HL-60/S4 (cell line): ENCODE results near the gene EFNB2.

Experiments used
- in situ Hi-C: fragments of 300-500 bp; cut with MboI; formaldehyde crosslinking; loops from 2 replicates; pipeline ENCODE4 v1.14.3; 2022; ENCODE audit warnings: low sequenced_read_pairs

EFNB2 gene, protein sequence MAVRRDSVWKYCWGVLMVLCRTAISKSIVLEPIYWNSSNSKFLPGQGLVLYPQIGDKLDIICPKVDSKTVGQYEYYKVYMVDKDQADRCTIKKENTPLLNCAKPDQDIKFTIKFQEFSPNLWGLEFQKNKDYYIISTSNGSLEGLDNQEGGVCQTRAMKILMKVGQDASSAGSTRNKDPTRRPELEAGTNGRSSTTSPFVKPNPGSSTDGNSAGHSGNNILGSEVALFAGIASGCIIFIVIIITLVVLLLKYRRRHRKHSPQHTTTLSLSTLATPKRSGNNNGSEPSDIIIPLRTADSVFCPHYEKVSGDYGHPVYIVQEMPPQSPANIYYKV

DNA sequence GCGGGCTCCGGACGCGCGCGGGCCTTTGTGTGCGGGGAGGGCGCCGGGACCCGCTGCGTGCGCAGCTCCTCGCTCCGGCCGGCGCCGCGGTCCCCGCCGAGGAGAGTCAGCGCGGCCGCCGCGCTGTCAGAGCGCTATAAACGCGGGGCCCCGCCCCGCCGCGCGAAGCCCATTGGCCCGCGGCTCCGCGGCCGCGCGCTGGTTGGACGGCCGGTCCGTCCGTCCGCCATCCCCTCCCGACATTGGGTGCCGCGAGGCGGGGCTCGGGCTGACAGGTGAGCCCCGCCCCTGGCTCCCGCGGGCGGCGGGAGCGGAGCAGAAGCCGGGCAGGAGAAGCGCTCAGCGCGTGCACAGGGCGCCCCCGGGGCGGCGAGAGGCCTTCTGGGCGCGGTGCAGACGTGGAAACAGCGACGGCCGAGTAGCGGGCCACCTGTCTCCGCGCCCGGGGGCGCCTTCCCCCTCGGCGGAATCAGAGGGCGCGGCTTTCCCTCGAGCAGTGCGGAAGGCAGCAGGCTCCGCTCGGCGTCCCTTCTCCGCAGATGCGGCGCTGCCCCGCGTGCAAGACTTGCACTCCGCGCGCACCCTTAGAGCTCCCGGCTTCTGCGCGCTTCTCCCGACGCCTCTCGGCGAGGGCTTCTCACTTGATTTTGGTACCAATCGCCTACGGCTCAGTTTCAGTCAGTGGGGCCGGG, at the start of gene EFNB2:
TSS of gene EFNB2 (minus strand) at position 111 of the 692 bp plus-strand sequence. CDS start 698 bp downstream, outside the sequence.
- in situ Hi-C loops: no loop called here

DNA sequence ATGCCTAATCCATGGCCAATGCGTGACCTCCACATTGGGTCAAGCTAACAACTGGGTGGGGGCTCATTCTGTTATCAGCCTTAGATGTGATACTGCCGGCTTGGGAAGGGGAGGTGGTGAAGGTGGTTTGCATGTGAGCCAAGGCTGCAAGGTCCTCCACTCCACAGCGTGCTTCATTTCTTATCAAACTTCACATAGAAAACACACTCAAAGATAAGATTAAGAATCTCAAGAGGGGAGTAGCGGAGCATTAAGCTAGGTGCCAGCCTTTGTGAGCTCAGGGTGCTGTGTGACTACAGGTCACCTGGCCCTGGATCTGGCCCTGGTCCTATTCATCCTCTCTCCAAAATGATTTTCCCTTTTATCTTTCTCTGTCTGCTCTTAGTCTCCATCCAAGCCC, 45.8 kb upstream of the EFNB2 start:
- in situ Hi-C loops: no loop called here

DNA sequence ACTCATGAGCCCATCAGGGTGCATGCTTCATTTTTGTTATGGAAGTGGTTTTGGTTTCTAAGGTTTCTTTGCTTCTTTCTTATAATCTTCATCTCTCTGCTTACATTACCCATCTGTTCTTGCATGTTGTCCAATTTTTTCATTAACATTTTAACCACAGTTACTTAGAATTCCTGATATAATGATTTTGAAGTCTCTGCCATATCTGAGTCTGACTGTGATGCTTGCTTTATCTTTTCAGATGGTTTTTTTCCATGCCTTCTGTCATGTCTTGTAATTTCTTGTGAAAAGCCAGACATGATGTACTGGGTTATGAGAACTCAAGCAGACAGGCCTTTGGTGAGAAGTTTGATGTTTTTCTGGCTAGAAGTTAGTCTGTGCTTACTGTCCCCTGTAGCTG, 40.4 kb upstream of the EFNB2 start:
- in situ Hi-C loops: no loop called here

DNA sequence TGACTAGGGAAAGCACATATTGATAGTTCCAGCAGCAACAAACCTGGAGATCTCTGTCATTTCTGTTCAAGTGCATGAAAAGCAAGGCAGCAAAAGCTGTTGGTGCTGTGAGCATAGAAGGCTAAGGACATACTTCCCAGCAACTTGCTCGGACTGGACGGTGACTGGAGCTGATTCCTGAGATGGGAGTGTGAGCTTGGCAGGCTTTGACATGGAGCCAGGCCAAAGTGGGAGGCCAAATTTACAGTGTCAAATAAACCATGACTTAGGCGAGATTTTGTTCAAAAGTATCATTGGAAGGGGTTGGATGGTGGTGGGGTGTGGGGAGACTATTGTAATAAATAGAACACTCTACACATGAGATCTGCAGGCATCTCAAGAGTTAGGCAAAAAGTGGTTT, 38.4 kb upstream of the EFNB2 start:
- in situ Hi-C loops: no loop called here

DNA sequence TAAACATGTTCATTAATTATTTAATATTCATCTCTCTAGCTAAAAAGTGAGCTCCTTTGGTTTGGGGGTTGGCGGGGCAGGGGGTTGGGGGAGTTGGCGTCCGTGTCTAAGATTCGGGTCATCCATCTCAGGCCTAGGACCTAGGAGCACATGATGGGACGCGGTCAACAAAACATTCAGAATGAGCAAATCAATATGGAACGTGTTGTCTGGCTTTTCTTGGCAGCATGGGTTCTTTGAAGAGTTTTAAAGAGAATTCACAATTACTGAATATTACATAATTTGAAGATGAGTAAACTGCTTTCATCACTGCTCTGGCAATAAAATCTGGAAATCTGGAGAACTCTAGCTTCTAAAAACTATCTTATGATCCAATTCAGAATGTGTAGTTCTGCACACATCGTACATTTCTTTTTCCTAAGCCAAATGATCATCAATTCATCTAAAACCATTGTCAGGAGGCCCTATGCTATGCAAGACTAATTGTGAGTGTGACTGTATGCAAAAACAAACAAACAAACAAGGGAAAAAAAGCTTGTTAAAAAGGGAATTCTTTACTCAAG, 37.9 kb upstream of the EFNB2 start:
- in situ Hi-C loops: no loop called here

DNA sequence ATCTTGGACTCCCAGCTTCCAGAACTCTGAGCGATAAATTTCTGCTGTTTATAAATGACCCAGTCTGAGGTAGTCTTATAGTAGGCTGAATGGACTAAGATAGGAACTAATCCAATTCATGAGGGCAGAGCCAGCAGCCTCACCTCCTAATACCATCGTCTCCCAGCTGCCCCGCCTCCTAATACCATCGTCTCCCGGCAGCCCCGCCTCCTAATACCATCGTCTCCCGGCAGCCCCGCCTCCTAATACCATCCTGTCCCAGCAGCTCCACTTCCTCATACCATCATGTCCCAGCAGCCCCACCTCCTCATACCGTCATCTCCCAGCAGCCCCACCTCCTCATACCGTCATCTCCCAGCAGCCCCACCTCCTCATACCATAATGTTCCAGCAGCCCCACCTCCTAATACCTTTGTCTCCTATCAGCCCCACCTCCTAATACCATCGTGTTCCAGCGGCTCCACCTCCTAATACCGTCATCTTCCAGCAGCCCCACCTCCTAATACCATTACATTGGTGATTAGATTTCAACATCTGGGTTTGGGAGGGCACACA, 34.9 kb upstream of the EFNB2 start:
- in situ Hi-C loops: no loop called here

DNA sequence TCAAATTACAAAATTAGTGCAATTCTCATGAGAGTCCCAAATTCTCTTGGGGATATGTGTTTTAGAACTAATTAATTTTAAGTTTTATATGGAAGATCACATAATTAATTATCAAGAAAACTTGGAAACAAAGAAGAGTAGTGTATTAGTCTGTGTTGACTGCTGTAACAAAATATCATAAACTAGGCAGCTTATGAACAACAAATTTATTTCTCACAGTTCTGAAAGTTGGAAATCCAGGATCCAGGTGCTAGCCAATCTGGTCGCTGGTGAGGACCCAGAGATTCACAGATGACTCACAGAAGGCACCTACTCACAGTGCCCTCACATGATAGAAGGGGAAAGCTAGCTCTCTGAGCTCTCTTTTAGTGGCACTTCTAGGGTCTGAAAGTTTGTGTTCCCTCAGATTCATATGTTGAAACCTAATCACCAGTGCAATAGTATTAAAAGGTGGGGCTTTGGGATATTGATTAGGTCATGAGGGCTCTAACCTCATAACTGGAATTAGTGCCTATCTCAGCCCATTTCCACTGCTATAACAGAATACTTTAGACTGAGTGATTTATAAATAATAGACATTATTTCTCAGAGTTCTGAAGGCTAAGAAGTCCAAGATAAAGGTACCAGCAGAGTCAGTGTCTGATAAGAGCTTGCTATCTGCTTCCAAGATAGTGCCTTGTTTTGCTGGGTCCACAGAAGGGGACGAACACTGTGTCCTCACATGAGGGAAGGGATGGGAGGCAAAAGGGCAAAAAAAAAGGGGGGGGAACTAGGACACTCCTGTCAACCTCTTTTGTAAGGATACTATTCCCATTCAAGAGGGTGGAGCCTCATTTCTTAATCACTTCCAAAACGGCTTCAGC, 34.0 kb upstream of the EFNB2 start:
- in situ Hi-C loops: no loop called here

DNA sequence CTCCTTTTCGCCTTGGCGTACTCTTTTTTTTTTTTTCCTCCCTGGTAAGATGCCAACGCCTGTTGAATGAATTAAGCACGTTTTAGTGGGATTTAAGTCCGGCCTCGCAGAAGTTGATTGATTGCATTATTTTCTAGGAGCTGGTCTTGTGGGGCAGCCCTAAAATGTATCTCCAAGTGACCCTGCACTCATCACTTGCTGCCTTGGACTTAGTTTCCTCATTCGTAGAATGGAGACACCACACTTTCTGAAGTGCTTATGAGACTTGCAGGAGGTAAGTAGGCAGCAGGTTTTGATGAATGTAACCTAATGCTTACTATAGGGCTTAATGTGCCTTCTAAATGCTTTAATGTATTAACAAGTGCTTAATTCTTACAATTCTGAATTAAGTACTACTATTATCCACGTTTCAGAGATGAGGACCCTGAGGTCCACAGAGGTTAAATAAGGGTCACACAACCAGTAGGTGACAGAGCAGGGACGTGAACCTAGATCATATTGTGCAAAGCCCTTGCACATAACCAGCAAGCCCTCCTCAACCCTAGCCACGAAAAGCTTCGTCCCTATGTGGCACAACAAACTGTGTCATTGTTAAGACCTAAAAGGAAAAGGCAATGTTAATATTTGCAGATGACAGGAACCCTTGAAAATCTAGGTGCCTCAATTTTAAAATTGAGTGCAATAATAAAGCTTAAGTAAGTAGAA, 33.0 kb upstream of the EFNB2 start:
- in situ Hi-C loops: no loop called here

DNA sequence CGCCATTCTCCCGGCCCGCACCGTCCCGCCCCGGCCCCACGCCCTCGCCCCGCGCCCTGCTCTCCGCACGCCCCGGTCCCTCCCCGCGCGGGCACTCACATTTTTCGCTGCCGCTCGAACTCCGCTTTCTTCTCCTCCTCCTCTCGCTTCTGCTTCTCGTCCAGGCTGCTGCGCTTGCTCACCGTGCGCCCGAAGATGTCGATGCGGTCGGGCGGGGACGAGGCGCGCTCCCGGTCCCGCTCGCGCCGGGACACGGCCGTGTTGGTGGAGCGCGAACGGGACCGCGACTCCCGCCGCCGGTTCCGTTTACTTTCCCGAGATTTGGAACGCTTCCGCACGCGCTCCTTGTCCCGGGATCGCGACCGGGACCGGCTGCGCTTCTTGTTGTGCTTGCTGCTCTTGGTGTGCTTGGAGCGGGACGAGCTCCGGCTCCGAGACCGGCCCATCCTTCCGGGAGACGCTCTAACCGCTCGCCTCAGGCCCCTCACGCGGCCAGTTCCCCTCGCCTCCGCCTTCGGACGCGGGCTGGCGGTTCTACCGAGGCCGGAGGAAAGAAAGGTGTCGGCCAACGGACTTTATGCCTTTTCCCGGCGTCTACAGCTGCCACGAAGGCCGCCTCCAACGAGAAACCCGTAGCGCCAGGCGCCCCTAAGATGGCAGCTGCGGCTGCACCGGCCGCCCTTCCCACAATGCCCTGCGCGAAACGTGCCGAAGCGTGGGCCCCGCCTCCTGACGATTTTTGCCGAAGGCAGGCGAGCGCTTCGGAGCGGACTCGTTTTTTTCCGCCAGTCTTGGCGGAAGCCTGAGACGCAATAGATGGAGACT, 32.2 kb upstream of the EFNB2 start, which contains the start of gene ARGLU1:
TSS of gene ARGLU1 (minus strand) at position 664 of the 825 bp plus-strand sequence. CDS start at position 446, 218 bp downstream.
- in situ Hi-C loops: no loop called here

DNA sequence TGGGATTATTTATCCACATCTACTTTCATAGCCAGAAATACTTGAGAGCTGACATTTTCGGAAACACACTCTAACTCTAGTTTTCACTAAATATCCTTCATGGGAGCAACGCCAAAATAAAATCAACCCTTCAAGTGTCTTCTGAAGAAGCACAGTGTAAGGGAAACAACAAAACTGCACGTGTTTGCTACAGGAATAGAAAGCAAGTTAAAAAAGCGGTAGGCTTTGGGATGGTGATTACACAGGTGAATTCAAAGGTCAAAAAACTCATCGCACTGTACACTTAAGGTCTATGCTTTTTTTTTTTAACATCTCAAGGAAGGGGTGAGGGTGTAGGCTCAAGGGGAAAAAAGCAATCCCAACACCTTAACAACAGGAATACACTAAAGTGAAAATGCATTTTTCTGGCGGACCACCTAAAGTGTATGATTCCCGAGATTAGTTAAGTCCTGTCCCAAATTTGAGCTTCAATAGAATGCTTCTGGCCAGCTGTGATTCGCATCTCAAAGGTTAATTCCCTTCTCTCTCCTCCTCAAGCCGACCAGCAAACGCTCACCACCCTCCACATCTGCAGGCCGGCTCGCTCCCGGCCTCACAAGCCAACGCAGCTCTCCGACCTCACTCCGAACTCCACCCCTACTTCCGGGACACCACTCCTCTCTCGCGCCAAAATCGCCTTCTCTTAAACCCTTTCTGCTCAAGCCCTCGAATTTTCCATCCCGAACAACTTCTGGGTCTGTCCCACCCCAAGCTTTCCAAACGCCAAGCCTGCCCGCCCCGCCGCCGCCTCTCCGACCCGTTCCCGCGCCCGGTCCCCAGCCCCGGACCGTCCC, 31.4 kb upstream of the EFNB2 start:
- in situ Hi-C loops: no loop called here

DNA sequence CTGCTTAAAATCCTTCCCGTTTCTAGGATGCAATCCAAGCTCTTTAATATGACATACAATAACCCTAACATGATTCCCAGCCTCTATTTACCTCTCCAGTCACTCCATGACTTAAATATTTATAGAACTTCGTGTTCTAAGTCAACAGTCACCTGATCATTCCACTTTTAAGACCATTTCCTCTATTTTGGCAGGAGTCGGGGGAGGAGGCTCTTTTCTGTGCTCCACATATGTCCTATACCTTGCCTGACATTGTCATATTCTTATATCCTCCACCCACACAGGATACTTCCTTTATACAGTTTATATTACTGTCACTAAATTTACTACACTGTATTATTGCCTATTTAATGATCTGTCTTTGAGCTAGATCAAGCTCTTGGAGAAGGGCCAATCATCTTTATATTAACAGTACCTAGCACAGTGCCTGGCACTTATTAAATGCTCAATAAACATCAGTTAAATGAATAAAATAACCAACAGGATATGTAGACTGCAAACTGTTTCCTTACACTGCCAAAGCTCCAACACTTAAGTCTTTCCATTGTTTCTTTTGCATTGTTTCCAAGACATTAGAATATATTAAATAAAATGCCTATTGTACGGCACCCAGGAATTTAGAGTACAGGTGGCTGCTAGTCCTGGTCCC, 29.8 kb upstream of the EFNB2 start:
- in situ Hi-C loops: no loop called here

DNA sequence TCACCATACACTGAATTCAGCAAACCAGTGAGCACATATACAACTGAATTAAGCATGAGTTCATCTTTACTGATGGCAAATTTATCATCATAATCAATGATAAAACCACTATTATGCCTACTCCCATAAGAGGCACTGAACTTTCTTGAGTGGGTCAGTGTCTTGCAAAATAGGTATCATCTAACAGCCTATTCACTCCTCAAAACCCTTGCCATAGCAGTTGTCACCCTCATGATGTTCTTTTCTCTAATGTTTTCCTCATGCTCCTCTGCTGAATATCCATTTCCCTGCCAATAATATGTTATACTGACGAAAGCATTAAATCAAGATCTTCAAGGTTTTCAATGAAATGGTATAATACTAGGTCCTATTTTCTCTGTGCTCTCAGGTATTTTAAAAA, 26.8 kb upstream of the EFNB2 start:
- in situ Hi-C loops: no loop called here

DNA sequence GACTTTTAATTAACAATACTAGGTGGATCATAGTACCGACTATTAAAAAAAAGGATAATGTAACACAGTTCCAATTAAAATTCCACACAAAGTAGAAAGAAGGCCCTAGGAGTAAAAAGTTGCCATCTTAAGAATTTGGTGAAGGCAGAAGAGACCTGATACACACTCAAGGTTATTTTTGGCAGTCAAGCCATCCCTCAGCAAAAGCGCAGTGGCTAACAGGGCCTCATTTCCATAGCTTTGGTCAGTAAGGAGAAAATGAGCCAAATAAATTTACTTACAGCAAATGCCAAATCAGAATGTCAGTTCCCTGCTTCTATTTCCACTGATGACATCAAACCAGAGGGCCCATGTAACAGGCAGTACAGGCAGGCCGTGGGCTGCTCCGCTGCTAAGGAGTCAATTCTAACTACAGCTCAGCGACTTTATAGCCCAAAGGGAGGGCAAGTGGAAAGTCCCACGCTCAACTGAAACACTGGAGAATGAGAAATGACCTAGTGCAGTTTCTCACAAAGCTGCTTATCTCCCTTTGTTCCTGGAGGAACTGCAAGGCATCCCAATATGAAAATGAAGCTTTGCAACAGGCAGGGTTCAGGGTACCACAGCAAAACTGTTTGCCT, 26.2 kb upstream of the EFNB2 start:
- in situ Hi-C loops: no loop called here

DNA sequence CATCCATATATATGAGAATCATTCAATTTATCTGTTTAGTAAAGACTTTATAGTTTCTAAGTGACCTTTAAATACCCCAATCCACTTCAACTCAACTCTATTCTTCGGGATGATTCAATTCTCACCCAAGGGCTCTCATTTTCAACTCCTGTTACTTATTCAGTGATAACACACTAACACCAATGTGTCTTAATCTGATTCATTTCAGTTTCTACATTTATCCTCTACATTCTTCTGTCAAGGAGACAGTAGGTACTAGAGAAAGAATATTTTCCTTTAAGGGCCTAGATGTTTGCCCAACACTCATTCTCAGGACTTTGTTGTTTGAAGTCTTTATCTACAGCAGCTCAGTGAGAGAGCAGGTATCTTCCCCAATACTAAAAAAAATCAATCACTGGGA, 25.4 kb upstream of the EFNB2 start:
- in situ Hi-C loops: no loop called here

DNA sequence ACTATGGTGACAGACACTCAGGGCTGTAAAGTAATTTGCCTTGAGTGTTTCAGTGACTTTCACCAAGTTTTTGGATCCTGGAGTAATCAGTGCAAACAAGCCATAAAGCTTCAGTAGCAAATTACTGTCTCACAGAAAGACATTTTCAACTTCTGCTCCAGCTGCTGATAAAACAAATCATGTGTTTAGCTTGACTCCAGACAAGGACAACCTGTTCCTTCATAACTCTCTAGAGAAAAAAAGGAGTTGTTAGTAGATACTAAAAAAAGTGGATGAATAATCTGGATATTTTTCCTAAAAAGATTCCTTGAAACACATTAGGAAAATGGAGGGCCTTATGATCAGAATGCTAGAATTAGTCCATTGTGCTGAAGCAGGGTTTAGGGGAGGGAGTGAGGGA, 23.1 kb upstream of the EFNB2 start:
- in situ Hi-C loops: no loop called here

DNA sequence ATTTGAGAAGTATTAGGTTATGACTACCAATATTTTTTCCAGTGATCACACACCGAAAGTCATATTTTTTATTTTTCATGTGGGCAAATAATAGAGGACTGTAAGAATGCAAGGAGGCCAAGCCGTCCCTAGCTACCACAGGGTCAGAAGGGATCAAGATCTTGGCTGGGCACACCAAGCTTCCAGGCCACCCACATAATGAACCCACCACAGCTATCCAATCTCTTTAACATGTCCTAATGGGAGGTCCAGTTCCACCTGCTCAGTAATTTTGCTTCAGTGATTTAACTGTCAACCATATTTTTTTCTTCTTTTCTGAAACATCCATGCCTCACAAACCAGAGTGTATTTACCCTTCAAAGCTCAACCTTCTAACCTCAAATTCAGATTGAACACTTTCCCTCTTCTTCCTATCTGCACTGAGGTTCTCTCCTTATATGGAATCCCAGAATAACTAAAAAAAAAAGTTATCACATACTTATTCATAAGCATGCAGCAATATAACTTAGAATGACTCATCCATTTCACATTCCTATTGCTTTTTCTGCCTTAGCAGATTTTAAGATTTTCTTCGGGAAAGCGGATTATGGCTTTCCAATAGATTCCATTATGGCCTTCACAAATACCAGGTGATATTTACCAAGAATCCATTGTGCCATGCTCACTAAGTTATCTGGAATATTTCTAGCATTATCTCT, 20.3 kb upstream of the EFNB2 start:
- in situ Hi-C loops: no loop called here

DNA sequence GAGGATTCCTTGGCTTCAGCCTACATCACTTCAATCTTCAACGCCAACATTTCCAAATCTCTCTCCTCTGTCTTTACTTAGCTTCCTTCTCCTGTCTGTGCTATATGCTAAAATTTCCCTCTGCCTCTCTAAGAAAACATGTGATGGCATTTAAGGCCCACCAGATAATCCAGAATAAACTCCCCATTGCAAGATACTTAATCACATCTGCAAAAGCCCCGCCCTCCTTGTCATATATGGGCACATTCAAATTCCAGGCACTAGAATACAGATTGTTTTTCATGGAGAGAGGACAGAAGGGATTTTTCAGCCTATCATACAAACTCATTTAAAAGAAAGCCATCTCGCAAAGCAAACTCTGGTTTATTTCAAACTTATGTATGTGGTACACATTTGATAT, 16.3 kb upstream of the EFNB2 start:
- in situ Hi-C loops: no loop called here
